Measurements from ENCODE around the gene ELP6. TPM values are rescaled to one million over a fixed set of nuclear protein-coding genes. Genes with fewer than 3 reads are reported as not detected.

The ELP6 gene
- total and polyA plus RNA-seq, 8 donors, result 7.4 to 25.6 (median 11.2) TPM

DNA sequence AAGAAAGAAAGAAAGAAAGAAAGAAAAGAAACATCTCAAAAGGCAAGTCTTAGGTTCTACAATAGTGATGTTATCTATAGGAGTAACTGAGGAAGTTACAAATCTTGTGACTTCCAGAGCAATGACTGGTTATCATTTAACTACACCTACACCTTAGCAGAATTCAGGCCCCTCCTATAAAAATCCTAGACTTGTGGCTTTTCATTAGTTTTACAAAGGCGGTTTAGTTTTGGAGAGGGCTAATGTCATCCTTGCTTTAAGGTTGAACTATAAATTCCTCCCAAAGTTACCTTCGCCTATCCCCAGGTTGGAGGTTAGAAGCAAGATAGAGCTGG, 33.7 kb downstream of the ELP6 start:
- 90 to 98% methylated on average over 2 of the region's 2 CpGs for WGBS, 2 donors
- Histone ChIP-seq H3K36me3 (no peaks in the 10 kb centered on the region), H3K9me3 (no peaks in the 10 kb centered on the region), H3K27ac (no peak overlapping the region), H3K27me3 (no peaks in the 10 kb centered on the region), H3K4me3 (no peak overlapping the region), H3K4me1 (peaks cover 0 to 4% (median 0%) of the 10 kb centered on the region in 3 donors)
- intact Hi-C loops (cut with DNase I), result loop anchor here in 2 of 3 donors (5.0 kb wide), 2 partner anchors 57 to 62 kb away; no protein-coding TSS in a partner anchor
- FAIRE-seq, result no peak
- ATAC-seq, result no peak
- TF ChIP-seq, protein P1, sequence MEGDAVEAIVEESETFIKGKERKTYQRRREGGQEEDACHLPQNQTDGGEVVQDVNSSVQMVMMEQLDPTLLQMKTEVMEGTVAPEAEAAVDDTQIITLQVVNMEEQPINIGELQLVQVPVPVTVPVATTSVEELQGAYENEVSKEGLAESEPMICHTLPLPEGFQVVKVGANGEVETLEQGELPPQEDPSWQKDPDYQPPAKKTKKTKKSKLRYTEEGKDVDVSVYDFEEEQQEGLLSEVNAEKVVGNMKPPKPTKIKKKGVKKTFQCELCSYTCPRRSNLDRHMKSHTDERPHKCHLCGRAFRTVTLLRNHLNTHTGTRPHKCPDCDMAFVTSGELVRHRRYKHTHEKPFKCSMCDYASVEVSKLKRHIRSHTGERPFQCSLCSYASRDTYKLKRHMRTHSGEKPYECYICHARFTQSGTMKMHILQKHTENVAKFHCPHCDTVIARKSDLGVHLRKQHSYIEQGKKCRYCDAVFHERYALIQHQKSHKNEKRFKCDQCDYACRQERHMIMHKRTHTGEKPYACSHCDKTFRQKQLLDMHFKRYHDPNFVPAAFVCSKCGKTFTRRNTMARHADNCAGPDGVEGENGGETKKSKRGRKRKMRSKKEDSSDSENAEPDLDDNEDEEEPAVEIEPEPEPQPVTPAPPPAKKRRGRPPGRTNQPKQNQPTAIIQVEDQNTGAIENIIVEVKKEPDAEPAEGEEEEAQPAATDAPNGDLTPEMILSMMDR (IDR thresholded peaks at IDR 0.05), result no peak
- no peak for DNase-seq

DNA sequence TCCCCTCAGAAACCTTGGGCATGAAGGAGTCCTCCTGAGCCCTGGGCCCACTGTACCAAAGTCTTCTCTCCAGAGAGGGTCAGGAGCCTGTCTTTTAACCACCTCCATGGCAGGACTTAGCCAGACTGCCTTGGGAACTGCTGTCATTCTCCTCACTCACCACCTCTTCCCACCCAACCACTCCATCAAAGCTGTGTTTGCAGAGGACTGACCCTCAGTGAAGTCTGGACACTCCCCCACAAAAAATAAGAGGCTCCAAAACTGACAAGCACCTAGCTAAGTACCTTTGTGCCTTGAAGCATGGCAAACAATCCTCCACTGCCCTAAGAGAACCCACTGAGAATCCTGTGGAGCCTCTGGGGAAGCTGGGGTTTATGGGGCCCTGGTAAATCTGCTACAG, 35.5 kb downstream of the ELP6 start:
- FAIRE-seq (no peak), ATAC-seq (no peak), DNase-seq (no peak)
- TF ChIP-seq, protein P1 (IDR thresholded peaks at IDR 0.05), result no peak
- no peaks in the 10 kb centered on the region for H3K36me3 ChIP-seq
- H3K4me3 ChIP-seq, result no peak overlapping the region
- H3K27ac ChIP-seq, result no peak overlapping the region
- H3K27me3 ChIP-seq, result no peaks in the 10 kb centered on the region
- H3K4me1 ChIP-seq, result peaks cover 0 to 19% (median 8%) of the 10 kb centered on the region in 3 donors
- intact Hi-C loops (cut with DNase I), result loop anchor here in 2 of 3 donors (5.0 kb wide), 2 partner anchors 56 to 61 kb away; no protein-coding TSS in a partner anchor
- no peaks in the 10 kb centered on the region for H3K9me3 ChIP-seq

DNA sequence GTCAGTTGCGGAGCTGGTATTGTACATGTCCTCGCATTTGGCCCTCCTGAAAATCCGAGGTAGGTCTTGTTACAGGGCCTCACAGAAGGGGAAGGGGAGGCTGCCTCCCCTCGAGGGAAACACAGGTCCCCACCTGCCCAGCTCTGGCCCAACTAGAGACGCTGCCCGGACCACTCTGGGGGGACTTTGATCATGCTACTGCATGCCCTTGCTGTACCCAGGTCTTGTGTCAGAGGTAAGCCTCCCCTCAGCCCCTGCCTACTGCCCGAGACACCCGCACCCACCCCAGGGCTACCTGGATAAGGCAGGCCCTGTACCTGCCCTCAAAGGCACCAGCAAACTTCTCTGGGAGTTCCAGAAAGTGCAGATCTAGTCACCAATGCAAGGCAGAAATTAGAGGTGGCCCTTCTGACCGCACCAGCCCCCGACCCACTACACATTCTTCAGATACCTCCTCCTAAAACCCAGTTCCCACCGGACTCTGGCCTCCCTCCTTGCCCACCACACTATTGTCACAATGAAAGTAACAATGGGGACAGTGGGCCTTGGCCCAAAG, 36.8 kb downstream of the ELP6 start:
- DNase-seq, result peak in 1 of 6 donors; percentile 58
- ATAC-seq, result no peak
- Histone ChIP-seq H3K4me1 (peaks cover 0 to 20% (median 8%) of the 10 kb centered on the region in 3 donors), H3K27me3 (no peaks in the 10 kb centered on the region), H3K36me3 (no peaks in the 10 kb centered on the region), H3K9me3 (no peaks in the 10 kb centered on the region), H3K27ac (peak overlapping the region in 1 of 4 donors; percentile 70), H3K4me3 (peak overlapping the region in 3 of 4 donors; percentile 69 to 97 (median 95))
- TF ChIP-seq, protein P1 (IDR thresholded peaks at IDR 0.05), result no peak
- FAIRE-seq, result no peak
- intact Hi-C loops (cut with DNase I), result loop anchor here in 2 of 3 donors (5.0 kb wide), 2 partner anchors 54 to 59 kb away; no protein-coding TSS in a partner anchor
- 79 to 84% methylated on average over 11 of the region's 11 CpGs for WGBS, 2 donors

DNA sequence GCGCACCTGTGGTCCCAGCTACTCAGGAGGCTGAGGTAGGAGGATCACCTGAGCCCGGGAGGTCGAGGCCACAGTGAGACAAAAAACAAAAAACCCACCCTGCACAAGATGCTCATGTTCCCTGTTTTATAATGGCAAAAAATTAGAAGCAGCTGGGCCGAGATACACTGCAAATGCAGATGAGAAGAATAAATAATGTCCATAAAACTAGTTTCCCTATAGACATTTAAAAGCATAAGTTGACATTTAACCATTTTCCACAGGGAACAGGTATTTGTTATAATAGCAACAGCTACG, 37.2 kb downstream of the ELP6 start:
- Histone ChIP-seq H3K4me3 (peak overlapping the region; percentile 64 to 97 (median 82)), H3K27me3 (no peaks in the 10 kb centered on the region), H3K4me1 (peaks cover 0 to 20% (median 8%) of the 10 kb centered on the region in 3 donors), H3K27ac (peak overlapping the region; percentile 2 to 77 (median 68)), H3K36me3 (no peaks in the 10 kb centered on the region), H3K9me3 (no peaks in the 10 kb centered on the region)
- TF ChIP-seq, protein P1 (IDR thresholded peaks at IDR 0.05), result no peak
- ATAC-seq (no peak), DNase-seq (no peak), FAIRE-seq (no peak)
- WGBS, 2 donors, result 40 to 50% methylated on average over 5 of the region's 5 CpGs
- intact Hi-C loops (cut with DNase I), result loop anchor here in 2 of 3 donors (5.0 kb wide), 2 partner anchors 54 to 59 kb away; no protein-coding TSS in a partner anchor

Data from pancreas (tissue), 10 donors.